ENCODE data around the gene HDGFL3. TPM values are rescaled to one million over a fixed set of nuclear protein-coding genes. Genes with fewer than 3 reads are reported as not detected.

The HDGFL3 gene
- total RNA-seq, 4 donors from 2014 or later = 3.7 to 47.7 (median 17.1) TPM

DNA sequence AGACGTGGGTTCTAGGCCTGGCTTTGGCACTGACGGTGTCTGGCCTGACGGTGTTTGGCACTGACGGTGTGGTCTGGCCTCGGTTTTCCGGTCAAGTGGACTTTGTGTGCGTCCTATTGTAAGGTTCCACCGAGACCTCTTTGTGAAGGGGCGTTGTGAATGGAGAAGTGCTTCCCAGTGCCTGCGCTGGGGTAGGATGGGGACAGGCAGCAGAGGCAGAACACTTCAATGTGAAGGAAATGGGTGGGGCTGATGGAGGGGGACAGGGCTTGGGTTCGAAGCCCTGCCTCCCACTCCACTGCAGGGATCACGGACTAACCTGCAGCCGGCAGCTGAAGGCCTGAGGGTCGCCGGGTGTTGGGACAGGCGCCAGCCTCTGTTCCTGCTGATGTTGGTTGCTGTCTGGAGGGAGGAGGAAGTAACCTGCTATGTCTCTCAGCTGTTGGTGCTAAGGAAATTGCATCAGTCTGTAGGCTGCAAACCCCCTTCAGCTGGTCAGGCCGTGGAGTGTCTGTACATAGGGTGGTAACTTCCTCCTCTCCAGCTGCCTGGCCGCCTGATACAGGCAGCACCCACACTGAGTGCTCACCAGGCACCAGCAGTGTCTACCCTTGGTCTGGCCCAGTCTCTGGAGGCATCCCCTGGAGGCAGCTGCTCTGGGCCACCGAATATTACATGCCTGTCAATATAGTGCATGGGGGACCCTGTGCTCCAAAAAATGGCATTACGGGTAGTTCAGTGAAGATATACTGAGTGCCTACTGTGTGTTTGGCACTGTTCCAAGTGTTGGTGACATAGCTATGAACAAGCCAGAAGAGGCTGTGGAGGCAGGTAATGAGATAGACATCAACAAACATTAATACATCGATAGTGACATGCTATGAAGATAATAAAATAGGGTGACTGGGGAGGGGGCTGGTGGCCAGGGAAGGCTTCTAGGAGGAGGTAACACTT lies 99.1 kb downstream of the HDGFL3 start:
- intact Hi-C loops (cut with DNase I) = no loop called here
- 28 to 43% methylated on average over 5 to 18 of the region's 21 CpGs for WGBS, 2 donors
- H3K4me1 ChIP-seq = peaks cover 0 to 35% (median 8%) of the 10 kb centered on the region in 3 donors
- no peaks in the 10 kb centered on the region for H3K36me3 ChIP-seq
- H3K27me3 ChIP-seq = peaks cover 0 to 69% (median 3%) of the 10 kb centered on the region in 4 donors
- DNase-seq = peak; percentile 3
- H3K27ac ChIP-seq = peak overlapping the region; percentile 27 to 80 (median 64)
- peak overlapping the region; percentile 32 to 76 (median 48) for H3K4me3 ChIP-seq
- no peaks in the 10 kb centered on the region for H3K9me3 ChIP-seq
- peak in 2 of 4 donors; percentile 31 to 52 for TF ChIP-seq POLR2A (IDR thresholded peaks at IDR 0.05)
- TF ChIP-seq, protein P1, sequence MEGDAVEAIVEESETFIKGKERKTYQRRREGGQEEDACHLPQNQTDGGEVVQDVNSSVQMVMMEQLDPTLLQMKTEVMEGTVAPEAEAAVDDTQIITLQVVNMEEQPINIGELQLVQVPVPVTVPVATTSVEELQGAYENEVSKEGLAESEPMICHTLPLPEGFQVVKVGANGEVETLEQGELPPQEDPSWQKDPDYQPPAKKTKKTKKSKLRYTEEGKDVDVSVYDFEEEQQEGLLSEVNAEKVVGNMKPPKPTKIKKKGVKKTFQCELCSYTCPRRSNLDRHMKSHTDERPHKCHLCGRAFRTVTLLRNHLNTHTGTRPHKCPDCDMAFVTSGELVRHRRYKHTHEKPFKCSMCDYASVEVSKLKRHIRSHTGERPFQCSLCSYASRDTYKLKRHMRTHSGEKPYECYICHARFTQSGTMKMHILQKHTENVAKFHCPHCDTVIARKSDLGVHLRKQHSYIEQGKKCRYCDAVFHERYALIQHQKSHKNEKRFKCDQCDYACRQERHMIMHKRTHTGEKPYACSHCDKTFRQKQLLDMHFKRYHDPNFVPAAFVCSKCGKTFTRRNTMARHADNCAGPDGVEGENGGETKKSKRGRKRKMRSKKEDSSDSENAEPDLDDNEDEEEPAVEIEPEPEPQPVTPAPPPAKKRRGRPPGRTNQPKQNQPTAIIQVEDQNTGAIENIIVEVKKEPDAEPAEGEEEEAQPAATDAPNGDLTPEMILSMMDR (IDR thresholded peaks at IDR 0.05) = no peak

GRCh38 chr15:83107841-83108181 lies 99.8 kb downstream of the HDGFL3 start:
- DNase-seq = no peak
- Histone ChIP-seq H3K27me3 (peaks cover 0 to 69% (median 3%) of the 10 kb centered on the region in 4 donors), H3K4me1 (peaks cover 0 to 31% (median 8%) of the 10 kb centered on the region in 3 donors), H3K4me3 (peak overlapping the region; percentile 32 to 76 (median 48)), H3K9me3 (no peaks in the 10 kb centered on the region), H3K27ac (peak overlapping the region; percentile 27 to 80 (median 64)), H3K36me3 (no peaks in the 10 kb centered on the region)
- WGBS, 2 donors = 10% methylated on average over 8 of the region's 30 CpGs; no CpG with 5 or more reads in 1 of the 2 donors
- TF ChIP-seq POLR2A (IDR thresholded peaks at IDR 0.05) = no peak
- TF ChIP-seq, protein P1 (IDR thresholded peaks at IDR 0.05) = no peak
- intact Hi-C loops (cut with DNase I) = no loop called here

DNA sequence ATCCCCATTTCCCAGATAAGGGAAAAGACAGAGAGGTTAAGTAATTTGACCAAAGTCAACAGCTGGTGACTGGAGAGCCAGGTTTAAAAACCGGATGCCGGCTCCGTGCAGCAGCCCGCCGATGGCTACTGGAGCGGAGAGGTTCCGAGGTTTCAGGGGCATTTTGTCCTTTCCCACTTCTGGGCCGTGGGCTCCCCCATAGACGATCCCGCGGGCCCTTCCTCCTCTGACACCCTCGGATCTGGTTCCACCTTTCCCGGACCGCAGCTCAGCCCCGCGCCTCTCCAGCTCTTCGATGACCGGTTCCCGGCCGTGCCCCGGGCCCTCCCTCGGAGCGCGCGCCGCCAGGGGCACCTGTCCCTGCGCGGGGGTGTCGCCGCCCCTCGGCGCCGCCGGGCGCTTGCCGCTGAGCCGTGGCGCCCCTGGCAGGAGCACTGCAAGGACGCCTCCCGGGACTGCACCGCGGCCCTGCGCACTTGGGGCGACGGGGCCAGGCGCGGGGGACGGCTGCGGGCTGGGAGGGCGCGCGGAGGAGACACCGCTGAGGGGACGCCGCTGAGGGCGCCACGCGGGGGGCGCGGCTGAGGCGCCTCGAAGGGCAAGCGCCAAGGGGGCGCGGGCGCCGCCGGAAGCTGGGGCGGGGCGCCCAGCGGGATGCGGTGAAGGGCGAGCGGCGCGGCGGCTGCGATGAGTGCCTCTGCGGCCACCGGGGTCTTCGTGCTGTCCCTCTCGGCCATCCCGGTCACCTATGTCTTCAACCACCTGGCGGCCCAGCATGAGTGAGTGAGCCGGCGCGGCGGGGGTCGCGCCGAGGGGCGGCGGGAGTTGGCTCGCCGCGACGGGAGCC lies 100.4 kb downstream of the HDGFL3 start, which contains the start of gene TM6SF1:
Gene TM6SF1, plus strand, starts transcription at position 652 of the 847 bp plus-strand sequence. Its CDS starts 36 bp downstream, at position 688.
- no peaks in the 10 kb centered on the region for H3K9me3 ChIP-seq
- H3K27ac ChIP-seq = peak within 1 kb of the TSS; percentile 27 to 80 (median 64)
- H3K27me3 ChIP-seq = peaks cover 0 to 72% (median 3%) of the 10 kb centered on the region in 4 donors
- TF ChIP-seq POLR2A (IDR thresholded peaks at IDR 0.05) = no peak
- TF ChIP-seq, protein P1 (IDR thresholded peaks at IDR 0.05) = peak in 1 of 6 experiments; percentile 4
- peak within 1 kb of the TSS; percentile 32 to 76 (median 48) for H3K4me3 ChIP-seq
- 0 to 1% methylated on average over 1 to 17 of the region's 97 CpGs for WGBS, 2 donors
- H3K4me1 ChIP-seq = peaks cover 0 to 31% (median 8%) of the 10 kb centered on the region in 3 donors
- DNase-seq = no peak
- intact Hi-C loops (cut with DNase I) = no loop called here
- no peaks in the 10 kb centered on the region for H3K36me3 ChIP-seq

DNA sequence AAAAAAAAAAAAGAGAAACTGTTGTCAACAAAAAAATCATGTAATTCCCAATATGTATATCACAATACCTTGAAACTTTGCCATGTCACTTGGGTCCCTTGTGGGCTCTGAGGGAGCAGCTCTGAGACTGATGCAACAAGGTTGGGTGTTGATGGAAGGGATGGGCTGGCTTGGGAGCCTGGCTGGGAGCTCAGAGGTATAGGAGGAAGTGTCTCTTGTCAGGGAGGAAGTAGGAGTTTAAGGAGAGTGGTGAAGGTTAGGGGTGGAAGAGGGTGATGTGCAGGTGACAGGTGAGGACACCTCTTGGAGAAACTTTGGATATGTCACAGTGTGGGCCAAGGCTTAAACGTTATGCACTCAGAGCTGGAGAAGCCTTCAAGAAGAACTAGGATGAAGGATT lies 102.2 kb downstream of the HDGFL3 start:
- Histone ChIP-seq H3K4me1 (peaks cover 0 to 31% (median 4%) of the 10 kb centered on the region in 3 donors), H3K36me3 (no peaks in the 10 kb centered on the region), H3K9me3 (no peaks in the 10 kb centered on the region), H3K4me3 (no peak overlapping the region), H3K27ac (no peak overlapping the region), H3K27me3 (peaks cover 0 to 79% (median 3%) of the 10 kb centered on the region in 4 donors)
- TF ChIP-seq, protein P1 (IDR thresholded peaks at IDR 0.05) = no peak
- TF ChIP-seq POLR2A (IDR thresholded peaks at IDR 0.05) = no peak
- 58 to 65% methylated on average over 1 of the region's 1 CpG for WGBS, 2 donors
- no peak for DNase-seq
- intact Hi-C loops (cut with DNase I) = no loop called here

All from esophagus squamous epithelium (tissue), 5 donors.